SU-DHL-6 (cell line): Measurements from ENCODE around the gene AMPD3.

Source experiments
- H2AFZ ChIP-seq: fragments of 200-600 bp; sonication (generic); 2 replicates; pipeline ENCODE4 v1.6.1; 2014; ENCODE audit warnings: low read depth, mild to moderate bottlenecking, moderate library complexity, mixed read lengths, antibody characterized with exemption, low read length; ENCODE audit not compliant: severe bottlenecking
- H3F3A ChIP-seq: fragments of 200-600 bp; shearing (Covaris generic); 2 replicates; pipeline ENCODE4 v1.6.0; 2016; ENCODE audit warnings: antibody characterized with exemption, mild to moderate bottlenecking; ENCODE audit not compliant: insufficient read depth
- H3K27ac ChIP-seq: fragments of 200-600 bp; sonication (generic); 2 replicates; pipeline ENCODE4 v1.5.1; 2016; ENCODE audit warnings: low read depth, mild to moderate bottlenecking, low read length, moderate library complexity, mixed read lengths
- H3K27me3 ChIP-seq: fragments of 200-600 bp; sonication (generic), shearing (Covaris generic); 2 replicates; pipeline ENCODE4 v1.6.0; 2014; ENCODE audit warnings: mild to moderate bottlenecking, low read length
- H3K36me3 ChIP-seq: fragments of 200-600 bp; sonication (generic); 2 replicates; pipeline ENCODE4 v1.6.1; 2014; ENCODE audit warnings: mild to moderate bottlenecking, low read length, mixed read lengths
- H3K4me2 ChIP-seq: fragments of 300-600, 200-600 bp; shearing (Covaris generic), sonication (generic); 2 replicates; pipeline ENCODE4 v1.6.0; 2014; ENCODE audit warnings: low read length, low read depth, mild to moderate bottlenecking; ENCODE audit not compliant: poor library complexity, severe bottlenecking
- H3K4me3 ChIP-seq: fragments of 200-600 bp; sonication (generic); 2 replicates; pipeline ENCODE4 v1.5.1; 2014; ENCODE audit warnings: antibody characterized with exemption, low read length, mild to moderate bottlenecking, mixed read lengths; ENCODE audit not compliant: insufficient read depth, poor library complexity, severe bottlenecking
- H3K79me2 ChIP-seq: fragments of 200-600 bp; sonication (generic); 2 replicates; pipeline ENCODE4 v1.6.1; 2014; ENCODE audit warnings: mild to moderate bottlenecking, low read length, moderate library complexity; ENCODE audit not compliant: insufficient read depth
- H3K9ac ChIP-seq: fragments of 200-600 bp; sonication (generic); 2 replicates; pipeline ENCODE4 v1.7.0; 2014; ENCODE audit warnings: mild to moderate bottlenecking, low read length
- H3K9me2 ChIP-seq: fragments of 200-600 bp; sonication (generic); replicated peaks from 2 replicates; pipeline ENCODE4 v1.6.1; 2014; ENCODE audit warnings: low read length; ENCODE audit not compliant: insufficient read depth
- H3K9me3 ChIP-seq: fragments of 200-600 bp; sonication (generic); 2 replicates; pipeline ENCODE4 v1.6.1; 2014; ENCODE audit warnings: low read length, mixed read lengths; ENCODE audit not compliant: insufficient read depth
- H4K20me1 ChIP-seq: fragments of 200-600 bp; sonication (generic); 2 replicates; pipeline ENCODE4 v1.6.1; 2014; ENCODE audit warnings: low read depth, mild to moderate bottlenecking, antibody characterized with exemption, low read length, moderate library complexity, mixed read lengths
- CTCF ChIP-seq: fragments of 200-600 bp; sonication (generic); IDR thresholded peaks from one replicate; pipeline ENCODE4 v1.5.1; 2017; ENCODE audit warnings: antibody characterized with exemption, mild to moderate bottlenecking, low read length, moderate library complexity; ENCODE audit not compliant: insufficient read depth, poor library complexity, severe bottlenecking
- EZH2phosphoT487 ChIP-seq: fragments of 200-600 bp; sonication (generic), shearing (Covaris generic); conservative IDR thresholded peaks from 2 replicates; pipeline ENCODE4 v1.6.1; 2018; ENCODE audit warnings: mild to moderate bottlenecking, antibody characterized with exemption, low read length, moderate library complexity, mixed read lengths

AMPD3 gene

DNA sequence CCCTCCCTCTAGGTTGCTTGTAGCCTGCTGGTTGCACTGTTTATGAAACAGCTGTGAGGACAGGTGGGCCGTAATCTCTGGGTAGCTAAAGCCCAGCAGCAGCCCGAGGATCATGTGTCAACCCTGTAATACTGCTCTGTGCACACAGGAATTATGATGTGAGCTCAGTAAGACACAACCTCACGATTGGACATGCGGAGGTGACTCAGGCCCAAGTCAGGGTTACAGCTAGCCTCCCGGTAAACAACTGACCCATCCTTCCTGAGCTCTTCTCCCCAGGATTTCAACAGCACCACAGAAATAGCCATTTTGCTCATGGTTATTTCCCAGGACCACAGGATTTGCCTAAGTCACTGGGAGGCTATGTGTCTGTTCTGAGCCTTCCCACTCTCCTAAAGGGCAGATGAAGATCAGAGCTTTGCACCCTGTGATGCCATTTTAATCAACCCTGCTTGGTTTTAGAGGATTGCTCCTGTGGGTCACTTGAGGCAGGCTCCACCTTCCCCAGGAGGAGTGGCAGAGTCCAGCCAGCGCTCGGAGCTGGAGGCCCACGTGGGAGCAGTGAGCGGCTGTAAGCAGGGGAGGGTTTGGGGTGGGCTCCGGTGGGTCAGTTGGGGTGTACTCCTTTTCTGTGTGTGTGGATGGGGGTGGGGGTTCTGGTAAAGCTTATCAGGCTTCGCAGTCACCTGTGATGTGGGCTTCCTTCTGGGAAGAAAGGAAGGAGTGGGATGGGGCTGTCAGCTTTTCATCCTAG lies at the start of gene AMPD3:
Gene AMPD3, plus strand, starts transcription at position 387 of the 754 bp plus-strand sequence. CDS start 6,256 bp downstream, outside the sequence.
- Histone ChIP-seq H3F3A (peaks cover 8% of the 10 kb centered on the region), H3K27me3 (no peaks in the 10 kb centered on the region), H3K36me3 (no peaks in the 10 kb centered on the region), H3K27ac (peak within 1 kb of the TSS; percentile 67), H4K20me1 (no peaks in the 10 kb centered on the region), H3K9me2 (no peaks in the 10 kb centered on the region), H3K9ac (peak within 1 kb of the TSS; percentile 11; the same call in 1 of the 2 replicates), H3K79me2 (no peaks in the 10 kb centered on the region), H3K9me3 (no peaks in the 10 kb centered on the region), H2AFZ (peak within 1 kb of the TSS; percentile 62), H3K4me2 (peak within 1 kb of the TSS; percentile 56), H3K4me3 (peak within 1 kb of the TSS; percentile 34)
- TF ChIP-seq EZH2phosphoT487 = no peak
- no peak for TF ChIP-seq CTCF

GRCh38 chr11:10405865-10406592 lies 49.0 kb upstream of the AMPD3 start:
- H3K9me2 ChIP-seq = no peaks in the 10 kb centered on the region
- H3F3A ChIP-seq = no peaks in the 10 kb centered on the region
- no peak overlapping the region for H3K4me3 ChIP-seq
- no peaks in the 10 kb centered on the region for H3K79me2 ChIP-seq
- H2AFZ ChIP-seq = no peak overlapping the region
- H3K9me3 ChIP-seq = no peaks in the 10 kb centered on the region
- no peak overlapping the region for H3K9ac ChIP-seq
- H3K36me3 ChIP-seq = no peaks in the 10 kb centered on the region
- H4K20me1 ChIP-seq = no peaks in the 10 kb centered on the region
- no peak overlapping the region for H3K27ac ChIP-seq
- TF ChIP-seq EZH2phosphoT487 (no peak), CTCF (peak; percentile 79)
- no peaks in the 10 kb centered on the region for H3K27me3 ChIP-seq
- no peak overlapping the region for H3K4me2 ChIP-seq

DNA sequence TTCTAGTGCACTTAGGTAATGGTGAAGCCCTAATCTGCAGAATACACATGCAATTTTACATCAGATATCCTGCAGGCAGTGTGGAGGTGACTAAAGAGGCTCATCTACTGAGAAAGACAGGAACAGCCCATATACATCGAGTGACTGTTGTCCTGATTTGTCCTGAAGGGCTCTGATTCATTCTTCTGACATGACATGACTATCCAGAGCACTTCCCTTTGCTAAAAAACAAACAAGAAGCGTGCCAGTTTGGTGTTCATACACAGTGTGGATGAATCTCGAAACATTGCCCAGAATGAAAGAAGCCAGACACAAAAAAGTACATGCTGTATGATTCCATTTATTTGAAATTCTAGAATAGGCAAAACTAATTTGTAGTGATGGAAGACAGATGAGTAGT lies 48.0 kb upstream of the AMPD3 start:
- H2AFZ ChIP-seq = no peak overlapping the region

More for the DNA sequence above, 48.0 kb upstream of the AMPD3 start:
- Histone ChIP-seq H3K27me3 (no peaks in the 10 kb centered on the region), H3K9ac (no peak overlapping the region), H3K4me2 (no peak overlapping the region), H3K27ac (no peak overlapping the region), H3F3A (no peaks in the 10 kb centered on the region), H4K20me1 (no peaks in the 10 kb centered on the region), H3K4me3 (no peak overlapping the region), H3K79me2 (no peaks in the 10 kb centered on the region), H3K36me3 (no peaks in the 10 kb centered on the region), H3K9me3 (no peaks in the 10 kb centered on the region), H3K9me2 (no peaks in the 10 kb centered on the region)
- TF ChIP-seq CTCF (no peak), EZH2phosphoT487 (no peak)
